IPS DF 4.7 (cell line): ENCODE results near the gene RALY.

Experiments used
- DNase-seq: peaks from one replicate; pipeline ENCODE4 v3.0.0-alpha.2; 2013; ENCODE audit warnings: low spot score; ENCODE audit errors: extremely low read depth

RALY gene

GRCh38 chr20:34047010-34047687, 53.4 kb downstream of the RALY start:
- no peak for DNase-seq

- DNase-seq: no peak
These were observed 54.2 kb downstream of the RALY start for GRCh38 chr20:34047917-34048316.

GRCh38 chr20:34049389-34049788, 55.7 kb downstream of the RALY start:
- DNase-seq: no peak

- no peak for DNase-seq
These were observed 56.4 kb downstream of the RALY start for GRCh38 chr20:34049897-34050695.

- DNase-seq: no peak
These were observed 58.7 kb downstream of the RALY start for GRCh38 chr20:34052414-34052813.

GRCh38 chr20:34055290-34055689, 61.6 kb downstream of the RALY start:
- DNase-seq: no peak

GRCh38 chr20:34058831-34059230, 65.1 kb downstream of the RALY start:
- no peak for DNase-seq

GRCh38 chr20:34060970-34061369, 67.3 kb downstream of the RALY start:
- no peak for DNase-seq

GRCh38 chr20:34061695-34062094, 68.0 kb downstream of the RALY start:
- DNase-seq: no peak

- DNase-seq: no peak
These were observed 69.1 kb downstream of the RALY start for GRCh38 chr20:34062570-34063482.

- no peak for DNase-seq
These were observed 70.6 kb downstream of the RALY start for GRCh38 chr20:34064286-34064685.

GRCh38 chr20:34065260-34065659, 71.5 kb downstream of the RALY start:
- DNase-seq: no peak

- DNase-seq: no peak
These were observed 72.9 kb downstream of the RALY start for GRCh38 chr20:34066476-34067090.

- DNase-seq: no peak
These were observed 74.3 kb downstream of the RALY start for GRCh38 chr20:34068001-34068400.

GRCh38 chr20:34069341-34070078, 75.8 kb downstream of the RALY start:
- DNase-seq: peak; percentile 64

- DNase-seq: no peak
These were observed 76.3 kb downstream of the RALY start for GRCh38 chr20:34070079-34070439.

GRCh38 chr20:34070859-34071258, 77.1 kb downstream of the RALY start:
- no peak for DNase-seq

- no peak for DNase-seq
These were observed 78.4 kb downstream of the RALY start for GRCh38 chr20:34072076-34072475.

GRCh38 chr20:34072778-34073177, 79.1 kb downstream of the RALY start:
- no peak for DNase-seq

GRCh38 chr20:34074101-34074760, 80.5 kb downstream of the RALY start:
- DNase-seq: no peak
